ENCODE measurements around the gene EFCAB5. TPM values are rescaled to one million over a fixed set of nuclear protein-coding genes. Genes with fewer than 3 reads are reported as not detected.

Gene EFCAB5
- total and polyA plus RNA-seq, 2 experiments from 2014 or later = 0.27 to 0.48 TPM

- no peak overlapping the region for H2AFZ ChIP-seq
- no peak overlapping the region for H3K4me3 ChIP-seq
- no peaks in the 10 kb centered on the region for H3K9me3 ChIP-seq (ENCODE audit: low read depth)
- H3K4me2 ChIP-seq = no peak overlapping the region
- no peaks in the 10 kb centered on the region for H3K27me3 ChIP-seq
- no peak overlapping the region for H3K27ac ChIP-seq
- no peaks in the 10 kb centered on the region for H3K4me1 ChIP-seq (ENCODE audit: insufficient read depth)
- H3K9me2 ChIP-seq (replicated peaks; ENCODE audit: insufficient read depth) = no peaks in the 10 kb centered on the region
- H3K36me3 ChIP-seq (replicated peaks; ENCODE audit: insufficient read depth, low read depth) = no peaks in the 10 kb centered on the region
- TF ChIP-seq CTCF (IDR thresholded peaks at IDR 0.05; ENCODE audit: poor library complexity) = no peak
- TF ChIP-seq EZH2 (IDR thresholded peaks at IDR 0.05; ENCODE audit: borderline replicate concordance) = no peak
- TF ChIP-seq EZH2phosphoT487 (IDR thresholded peaks at IDR 0.05; ENCODE audit: low read depth, severe bottlenecking, unreplicated experiment) = no peak
- H3K79me2 ChIP-seq = no peaks in the 10 kb centered on the region
- no peak for DNase-seq (ENCODE audit: low spot score)
- H4K20me1 ChIP-seq (ENCODE audit: insufficient read depth, poor library complexity, severe bottlenecking) = no peaks in the 10 kb centered on the region
- 59% methylated on average over 3 of the region's 3 CpGs for WGBS (ENCODE audit: low lambda C conversion rate, missing lambda C conversion rate)
These were observed 7.2 kb downstream of the EFCAB5 start for GRCh38 chr17:29948448-29949215.

- Histone ChIP-seq H3K79me2 (no peaks in the 10 kb centered on the region), H3K27me3 (no peaks in the 10 kb centered on the region), H2AFZ (no peak overlapping the region), H3K9me3 (ENCODE audit: low read depth) (no peaks in the 10 kb centered on the region), H3K4me3 (no peak overlapping the region), H3K4me1 (ENCODE audit: insufficient read depth) (no peaks in the 10 kb centered on the region), H3K27ac (no peak overlapping the region), H3K36me3 (replicated peaks; ENCODE audit: insufficient read depth, low read depth) (no peaks in the 10 kb centered on the region), H3K4me2 (no peak overlapping the region), H4K20me1 (ENCODE audit: insufficient read depth, poor library complexity, severe bottlenecking) (no peaks in the 10 kb centered on the region), H3K9me2 (replicated peaks; ENCODE audit: insufficient read depth) (no peaks in the 10 kb centered on the region)
- no peak for TF ChIP-seq EZH2 (IDR thresholded peaks at IDR 0.05; ENCODE audit: borderline replicate concordance)
- TF ChIP-seq EZH2phosphoT487 (IDR thresholded peaks at IDR 0.05; ENCODE audit: low read depth, severe bottlenecking, unreplicated experiment) = no peak
- TF ChIP-seq CTCF (IDR thresholded peaks at IDR 0.05; ENCODE audit: poor library complexity) = no peak
- no peak for DNase-seq (ENCODE audit: low spot score)
These were observed 8.3 kb downstream of the EFCAB5 start for GRCh38 chr17:29949696-29950095.

- DNase-seq (ENCODE audit: low spot score) = no peak
- no peaks in the 10 kb centered on the region for H3K9me3 ChIP-seq (ENCODE audit: low read depth)
- TF ChIP-seq EZH2 (IDR thresholded peaks at IDR 0.05; ENCODE audit: borderline replicate concordance) = no peak
- TF ChIP-seq EZH2phosphoT487 (IDR thresholded peaks at IDR 0.05; ENCODE audit: low read depth, severe bottlenecking, unreplicated experiment) = no peak
- no peak for TF ChIP-seq CTCF (IDR thresholded peaks at IDR 0.05; ENCODE audit: poor library complexity)
- 69% methylated on average over 4 of the region's 4 CpGs for WGBS (ENCODE audit: low lambda C conversion rate, missing lambda C conversion rate)
- H3K4me3 ChIP-seq = no peak overlapping the region
- no peaks in the 10 kb centered on the region for H4K20me1 ChIP-seq (ENCODE audit: insufficient read depth, poor library complexity, severe bottlenecking)
- H3K9me2 ChIP-seq (replicated peaks; ENCODE audit: insufficient read depth) = no peaks in the 10 kb centered on the region
- H3K4me2 ChIP-seq = no peak overlapping the region
- H3K36me3 ChIP-seq (replicated peaks; ENCODE audit: insufficient read depth, low read depth) = no peaks in the 10 kb centered on the region
- H3K4me1 ChIP-seq (ENCODE audit: insufficient read depth) = no peaks in the 10 kb centered on the region
- no peaks in the 10 kb centered on the region for H3K27me3 ChIP-seq
- H2AFZ ChIP-seq = no peak overlapping the region
- H3K79me2 ChIP-seq = no peaks in the 10 kb centered on the region
- H3K27ac ChIP-seq = no peak overlapping the region
These were observed 13.0 kb downstream of the EFCAB5 start for GRCh38 chr17:29954405-29954804.
